AG09319 (cell line): ENCODE measurements around the gene LARP1.

Source experiments
- DNase-seq: peaks from one replicate; pipeline ENCODE4 v3.0.0-alpha.2; 2010; ENCODE audit warnings: low read depth; ENCODE audit errors: extremely low read depth
- CTCF ChIP-seq: IDR thresholded peaks from 2 replicates; pipeline ENCODE4 v1.5.1; 2011; ENCODE audit warnings: low read depth, mild to moderate bottlenecking, inconsistent platforms, low read length, moderate library complexity

LARP1 gene

DNA sequence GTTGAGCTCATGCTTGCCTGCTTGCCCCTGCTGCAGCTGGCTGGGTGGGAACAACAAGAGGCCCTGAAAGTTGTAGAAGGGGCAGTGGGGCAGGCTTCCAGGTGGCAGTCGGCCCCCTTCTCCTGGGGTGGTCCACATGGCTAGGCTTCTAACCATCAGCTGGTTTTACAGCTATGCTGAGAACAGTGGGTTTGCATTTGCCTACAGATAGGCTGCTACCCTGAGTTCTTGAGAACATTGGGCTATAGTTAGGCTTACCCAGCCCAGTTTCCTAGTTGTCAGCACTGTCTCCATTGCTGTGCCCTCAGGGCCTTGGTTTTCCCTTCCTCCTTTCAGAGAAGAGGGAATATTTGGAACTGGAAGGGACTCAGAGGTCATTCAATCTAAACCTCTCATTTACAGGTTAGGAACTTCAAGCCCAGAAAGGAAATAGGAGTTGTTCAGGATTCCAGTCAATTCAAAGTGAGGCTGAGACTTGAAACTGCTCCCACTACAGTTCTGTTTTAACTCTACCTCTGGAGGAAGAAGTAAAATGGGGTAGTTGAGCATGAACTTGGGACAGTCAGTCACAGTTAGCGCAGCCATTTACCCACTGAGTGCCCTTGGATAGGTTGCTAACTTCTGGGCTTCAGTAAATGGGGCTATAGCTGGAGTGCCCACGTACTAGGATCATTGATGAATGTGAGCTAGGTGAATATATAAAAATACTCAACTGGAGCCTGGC is 11.5 kb downstream of the LARP1 start:
- no peak for TF ChIP-seq CTCF
- no peak for DNase-seq

- no peak for DNase-seq
- no peak for TF ChIP-seq CTCF
Observed at GRCh38 chr5:154767576-154767975, 12.4 kb downstream of the LARP1 start.

- no peak for TF ChIP-seq CTCF
- no peak for DNase-seq
Observed at GRCh38 chr5:154768207-154768606, 13.0 kb downstream of the LARP1 start.

DNA sequence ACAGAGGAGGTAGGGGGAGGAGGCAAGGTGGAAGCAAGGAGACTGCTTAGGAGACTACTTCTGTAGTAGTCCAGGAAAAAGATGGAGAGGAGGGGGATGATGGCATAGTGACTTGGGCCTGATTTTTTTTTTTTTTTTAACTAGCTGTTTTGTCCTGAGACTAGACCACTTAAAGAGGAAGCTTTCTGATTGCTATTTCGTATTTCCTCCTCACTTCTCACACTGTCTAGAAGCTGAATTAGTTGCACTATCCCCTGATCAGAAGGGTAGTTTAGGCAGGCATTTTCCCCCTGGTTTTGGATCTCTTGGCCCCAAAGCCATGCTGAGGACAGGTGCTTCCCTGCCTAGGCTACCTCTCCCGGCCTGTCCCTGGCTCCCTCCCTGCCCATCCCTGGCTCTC is 14.9 kb downstream of the LARP1 start:
- DNase-seq: no peak
- no peak for TF ChIP-seq CTCF

GRCh38 chr5:154771383-154771901 is 16.3 kb downstream of the LARP1 start:
- DNase-seq: peak; percentile 66
- TF ChIP-seq CTCF: peak; percentile 10

- TF ChIP-seq CTCF: no peak
Observed at GRCh38 chr5:154773326-154773725, 18.1 kb downstream of the LARP1 start.

GRCh38 chr5:154776167-154776566 is 21.0 kb downstream of the LARP1 start:
- no peak for DNase-seq
- TF ChIP-seq CTCF: no peak

More at GRCh38 chr5:154773326-154773725, 18.1 kb downstream of the LARP1 start:
- no peak for DNase-seq
